GM13976 (cell line): ENCODE results near the gene FBXO11.

Experiments used
- DNase-seq: peaks from one replicate; pipeline ENCODE4 v3.0.0; 2012; ENCODE audit warnings: low spot score
- CTCF ChIP-seq: IDR thresholded peaks from 2 replicates; pipeline ENCODE4 v1.5.1; 2012; ENCODE audit warnings: borderline replicate concordance, mild to moderate bottlenecking; ENCODE audit not compliant: insufficient read depth; ENCODE audit errors: extremely low read depth, missing control alignments, control extremely low read depth
- in situ Hi-C: fragments of 300-500 bp; cut with MboI; formaldehyde crosslinking; loops from one replicate; pipeline ENCODE4 v1.12.0; 2022; ENCODE audit warnings: low sequenced_read_pairs, mixed read lengths, inconsistent platforms; ENCODE audit not compliant: unreplicated experiment

Gene FBXO11

GRCh38 chr2:47896450-47896968 lies 9.8 kb downstream of the FBXO11 start:
- DNase-seq: no peak
- TF ChIP-seq CTCF: no peak
- in situ Hi-C loops: no loop called here

GRCh38 chr2:47893771-47894170 lies 12.5 kb downstream of the FBXO11 start:
- in situ Hi-C loops: no loop called here
- no peak for TF ChIP-seq CTCF
- DNase-seq: no peak

GRCh38 chr2:47892338-47892730 lies 14.0 kb downstream of the FBXO11 start:
- no peak for TF ChIP-seq CTCF
- in situ Hi-C loops: no loop called here
- DNase-seq: no peak

- TF ChIP-seq CTCF: no peak
- in situ Hi-C loops: no loop called here
These were observed 14.6 kb downstream of the FBXO11 start for GRCh38 chr2:47891369-47892337.

GRCh38 chr2:47890711-47891368 lies 15.5 kb downstream of the FBXO11 start:
- no peak for TF ChIP-seq CTCF
- in situ Hi-C loops: no loop called here
- no peak for DNase-seq

More at GRCh38 chr2:47891369-47892337, 14.6 kb downstream of the FBXO11 start:
- DNase-seq: no peak

- DNase-seq: no peak
- no peak for TF ChIP-seq CTCF
- in situ Hi-C loops: no loop called here
These were observed 17.6 kb downstream of the FBXO11 start for GRCh38 chr2:47888581-47889280.
